ENCODE measurements around the gene GDNF.

DNA sequence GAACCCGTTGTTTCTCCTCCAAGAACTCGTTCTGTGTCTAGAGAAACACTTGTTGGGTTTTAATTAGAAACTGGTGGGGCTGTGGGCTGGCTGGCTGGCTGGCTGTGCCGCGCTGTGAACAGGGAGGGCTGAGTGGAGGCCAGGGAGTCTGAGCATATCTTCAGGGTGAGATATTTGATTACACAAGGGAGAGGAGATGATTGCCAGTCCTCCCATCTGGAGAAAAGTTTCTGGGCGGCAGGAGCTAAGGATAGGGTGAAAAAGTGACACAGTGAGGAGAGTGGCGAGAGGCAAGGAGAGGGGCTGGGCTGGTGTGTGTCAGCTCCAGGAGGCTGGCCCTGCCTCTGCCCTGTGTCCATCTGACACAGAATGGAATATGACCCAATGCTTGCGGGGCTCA is 63.0 kb downstream of the GDNF start:
- TF ChIP-seq, protein P1, sequence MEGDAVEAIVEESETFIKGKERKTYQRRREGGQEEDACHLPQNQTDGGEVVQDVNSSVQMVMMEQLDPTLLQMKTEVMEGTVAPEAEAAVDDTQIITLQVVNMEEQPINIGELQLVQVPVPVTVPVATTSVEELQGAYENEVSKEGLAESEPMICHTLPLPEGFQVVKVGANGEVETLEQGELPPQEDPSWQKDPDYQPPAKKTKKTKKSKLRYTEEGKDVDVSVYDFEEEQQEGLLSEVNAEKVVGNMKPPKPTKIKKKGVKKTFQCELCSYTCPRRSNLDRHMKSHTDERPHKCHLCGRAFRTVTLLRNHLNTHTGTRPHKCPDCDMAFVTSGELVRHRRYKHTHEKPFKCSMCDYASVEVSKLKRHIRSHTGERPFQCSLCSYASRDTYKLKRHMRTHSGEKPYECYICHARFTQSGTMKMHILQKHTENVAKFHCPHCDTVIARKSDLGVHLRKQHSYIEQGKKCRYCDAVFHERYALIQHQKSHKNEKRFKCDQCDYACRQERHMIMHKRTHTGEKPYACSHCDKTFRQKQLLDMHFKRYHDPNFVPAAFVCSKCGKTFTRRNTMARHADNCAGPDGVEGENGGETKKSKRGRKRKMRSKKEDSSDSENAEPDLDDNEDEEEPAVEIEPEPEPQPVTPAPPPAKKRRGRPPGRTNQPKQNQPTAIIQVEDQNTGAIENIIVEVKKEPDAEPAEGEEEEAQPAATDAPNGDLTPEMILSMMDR (IDR thresholded peaks at IDR 0.05), result no peak
- TF ChIP-seq EZH2 (IDR thresholded peaks at IDR 0.05; ENCODE audit: borderline replicate concordance, insufficient read depth, low read depth, low read length, poor library complexity, severe bottlenecking), result no peak
